GM18498 (cell line): ENCODE data around the gene USP24.
A peak's percentile ranks its signal among the peaks of the same experiment; 100 is the strongest.

Source experiments
- ATAC-seq: cut with Tn5 transposase; IDR thresholded peaks from one replicate; pipeline ENCODE4 v1.9.1; 2021; ENCODE audit warnings: mild to moderate bottlenecking, moderate library complexity; ENCODE audit not compliant: unreplicated experiment

USP24 gene

GRCh38 chr1:55073187-55073916 is 141.8 kb downstream of the USP24 start:
- peak; percentile 61 for ATAC-seq

- ATAC-seq = no peak
Observed at GRCh38 chr1:55071477-55071876, 143.7 kb downstream of the USP24 start.

DNA sequence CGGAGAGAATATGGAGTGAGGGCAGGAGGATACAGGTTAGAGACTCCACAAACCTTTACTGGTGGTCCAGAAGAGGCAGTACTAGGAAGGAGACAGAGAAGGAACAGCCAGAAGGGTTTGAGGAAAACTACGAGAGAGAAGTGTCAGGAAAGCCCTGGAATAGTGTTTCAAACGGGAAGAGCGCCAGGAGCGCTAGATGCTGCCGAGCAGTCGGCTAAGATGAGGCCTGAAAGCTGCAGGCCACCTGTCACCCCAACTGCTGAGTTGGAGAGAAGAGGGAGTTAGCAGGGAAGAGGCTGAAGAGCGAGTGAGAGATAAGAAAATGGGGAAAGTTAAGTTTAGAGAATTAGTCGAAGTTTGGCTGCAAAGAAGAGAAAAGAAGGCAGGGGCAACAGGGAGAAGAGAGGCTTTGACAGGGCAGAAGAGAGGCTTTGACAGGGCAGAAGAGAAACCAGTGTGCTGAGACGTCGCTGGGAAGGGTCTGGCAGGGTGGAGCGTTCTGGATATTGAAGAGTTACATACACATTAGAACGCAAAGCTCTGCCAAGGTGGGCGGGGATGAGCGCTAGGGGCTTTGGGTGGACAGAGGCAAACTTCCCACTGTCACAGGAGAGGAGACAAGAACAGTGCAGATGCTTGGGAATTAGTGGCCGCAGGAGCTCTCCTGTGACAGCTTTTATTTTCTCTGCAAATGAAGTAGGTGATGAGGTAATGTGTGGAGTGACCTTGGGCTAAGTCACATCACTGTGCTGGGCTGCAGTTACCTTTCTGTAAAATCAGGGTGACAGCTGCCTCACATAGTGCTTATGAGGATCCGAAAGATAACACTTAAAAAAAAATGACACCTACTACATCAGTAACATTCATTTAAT is 144.6 kb downstream of the USP24 start:
- no peak for ATAC-seq

DNA sequence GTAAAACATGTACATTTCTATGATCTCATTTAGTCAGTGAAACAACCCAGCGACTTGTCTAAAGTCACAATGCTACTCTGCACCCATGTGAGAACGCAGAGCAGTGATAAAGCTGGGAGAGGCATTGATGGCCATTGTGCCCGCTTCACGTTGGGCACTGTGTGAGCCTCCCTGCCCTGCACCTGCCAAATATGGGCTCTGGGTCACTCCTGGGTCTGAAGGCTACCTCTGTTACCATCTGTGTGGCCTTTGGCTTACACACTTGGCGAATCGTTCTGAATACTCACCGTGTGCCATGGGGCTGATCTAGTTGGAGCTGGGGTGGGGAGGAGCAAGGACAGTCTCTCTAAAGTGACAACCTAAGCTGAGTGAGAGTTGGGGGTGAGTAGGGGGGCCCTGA is 145.9 kb downstream of the USP24 start:
- no peak for ATAC-seq

- no peak for ATAC-seq
Observed at GRCh38 chr1:55068638-55069037, 146.5 kb downstream of the USP24 start.

DNA sequence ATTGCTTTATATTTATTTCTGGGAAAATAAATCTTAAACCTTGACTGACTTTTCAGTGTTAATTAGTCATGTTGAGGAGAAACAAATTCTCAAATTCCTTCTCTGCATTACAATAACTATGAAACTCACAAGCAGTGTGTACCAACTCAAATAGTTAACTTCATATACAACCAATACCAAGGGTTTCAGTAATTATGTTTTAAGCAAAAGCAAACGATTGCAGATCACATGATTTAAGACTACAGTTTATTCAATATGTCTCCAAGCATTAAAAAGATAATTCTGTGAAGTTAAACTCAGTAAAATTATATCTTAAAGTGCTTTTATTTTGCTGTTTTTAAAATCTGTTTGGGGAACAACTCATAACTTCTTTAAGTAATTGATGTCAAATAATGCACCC is 147.2 kb downstream of the USP24 start:
- ATAC-seq = no peak

GRCh38 chr1:55067022-55067778 is 148.0 kb downstream of the USP24 start:
- ATAC-seq = no peak

- no peak for ATAC-seq
Observed at GRCh38 chr1:55065648-55066047, 149.5 kb downstream of the USP24 start.

DNA sequence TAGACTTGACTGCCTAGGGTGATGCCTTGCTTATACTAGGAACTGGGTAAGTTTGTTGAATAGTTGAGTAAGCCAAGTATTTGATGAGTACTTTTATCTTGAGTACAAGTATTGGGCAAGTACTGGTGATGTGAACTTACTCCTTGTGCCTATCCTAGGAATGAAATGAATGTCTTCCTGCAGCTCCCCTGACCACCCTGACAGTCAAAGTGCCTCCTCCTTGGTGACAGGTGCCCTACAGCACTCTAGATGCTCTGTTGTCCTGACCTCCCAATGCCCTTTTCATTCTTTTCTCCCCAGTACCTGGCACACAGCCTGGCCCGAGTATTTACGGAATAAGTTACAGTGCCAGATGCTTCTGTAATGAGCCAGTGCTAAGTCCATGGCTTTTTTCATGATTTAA is 150.3 kb downstream of the USP24 start:
- no peak for ATAC-seq

GRCh38 chr1:55064071-55064581 is 151.0 kb downstream of the USP24 start:
- peak; percentile 46 for ATAC-seq

- ATAC-seq = no peak
Observed at GRCh38 chr1:55063577-55063942, 151.6 kb downstream of the USP24 start.

GRCh38 chr1:55062801-55063576 is 152.2 kb downstream of the USP24 start:
- ATAC-seq = no peak

DNA sequence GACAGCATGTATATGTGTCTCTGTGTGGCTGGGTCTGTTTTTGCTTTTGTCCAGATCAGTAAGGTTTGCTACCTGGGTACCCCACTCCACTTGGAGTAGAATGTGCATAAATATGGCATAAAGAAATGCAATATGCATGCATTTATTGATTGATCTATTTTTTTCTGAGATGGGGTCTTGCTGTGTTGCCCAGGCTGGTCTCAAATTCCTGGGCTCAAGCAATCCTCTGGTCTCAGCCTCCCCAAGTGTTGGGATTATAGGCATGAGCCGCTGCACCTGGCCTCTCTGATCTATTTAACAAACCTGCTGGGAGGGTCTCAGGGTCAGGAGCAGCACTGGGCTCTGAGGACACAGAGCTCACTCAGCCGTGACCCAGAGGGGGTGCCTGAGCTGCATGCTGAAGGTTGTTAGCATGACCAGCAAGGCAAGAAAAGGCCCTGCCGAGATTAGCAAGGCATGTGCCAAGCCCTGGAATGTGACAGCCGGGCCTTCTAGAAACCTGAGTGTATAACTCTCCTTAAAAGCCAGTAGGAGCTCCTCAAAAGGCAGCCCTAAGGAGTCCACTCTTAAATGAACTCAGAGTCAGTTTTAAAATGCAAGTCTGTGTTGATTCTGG is 153.3 kb downstream of the USP24 start:
- no peak for ATAC-seq

DNA sequence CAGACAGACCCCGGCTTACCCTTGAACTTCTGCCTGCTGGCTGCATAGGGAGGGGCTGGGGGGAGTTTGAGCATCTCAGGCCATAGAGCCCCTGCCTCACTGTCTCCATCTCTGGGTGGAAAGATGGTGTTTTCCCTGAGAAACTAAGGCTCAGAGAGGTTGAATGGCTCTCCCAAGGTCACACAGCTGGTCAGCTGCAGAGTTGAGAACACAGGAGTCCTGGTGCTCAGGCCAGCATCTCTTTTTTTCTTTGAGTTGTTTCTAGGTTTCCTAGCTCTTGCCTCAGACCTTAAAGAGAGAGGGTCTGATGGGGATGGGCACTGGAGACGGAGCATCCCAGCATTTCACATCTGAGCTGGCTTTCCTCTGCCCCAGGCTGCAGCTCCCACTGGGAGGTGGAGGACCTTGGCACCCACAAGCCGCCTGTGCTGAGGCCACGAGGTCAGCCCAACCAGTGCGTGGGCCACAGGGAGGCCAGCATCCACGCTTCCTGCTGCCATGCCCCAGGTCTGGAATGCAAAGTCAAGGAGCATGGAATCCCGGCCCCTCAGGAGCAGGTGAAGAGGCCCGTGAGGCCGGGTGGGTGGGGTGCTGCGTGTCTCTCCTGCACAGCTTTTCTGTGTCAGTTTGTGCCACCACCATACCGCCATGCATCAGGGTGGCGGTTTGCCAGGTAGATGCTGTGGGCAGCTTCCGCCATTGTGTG is 154.0 kb downstream of the USP24 start:
- no peak for ATAC-seq

GRCh38 chr1:55060133-55060999 is 154.8 kb downstream of the USP24 start:
- no peak for ATAC-seq

- no peak for ATAC-seq
Observed at GRCh38 chr1:55059302-55060132, 155.6 kb downstream of the USP24 start.

DNA sequence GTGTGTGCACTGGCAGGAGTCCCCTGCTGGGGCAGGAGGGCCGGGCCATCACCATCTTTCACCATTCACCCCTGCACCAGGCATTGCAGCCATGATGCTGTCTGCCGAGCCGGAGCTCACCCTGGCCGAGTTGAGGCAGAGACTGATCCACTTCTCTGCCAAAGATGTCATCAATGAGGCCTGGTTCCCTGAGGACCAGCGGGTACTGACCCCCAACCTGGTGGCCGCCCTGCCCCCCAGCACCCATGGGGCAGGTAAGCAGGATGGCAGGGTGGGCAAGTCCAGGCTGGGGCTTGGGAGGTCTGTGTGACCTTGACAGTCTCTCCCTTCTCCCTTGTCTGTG is 157.2 kb downstream of the USP24 start:
- no peak for ATAC-seq
